HG03520 (cell line): ENCODE data around the gene NCKAP1.
"Not testable (repeated sequence)": the region's sequence is repeated elsewhere in the genome, so short reads cannot be mapped to it uniquely, and the experiment has no call there.

ENCODE experiments used
- ATAC-seq: cut with Tn5 transposase; IDR thresholded peaks from one replicate; pipeline ENCODE4 v1.9.1; 2021; ENCODE audit warnings: mild to moderate bottlenecking, moderate library complexity; ENCODE audit not compliant: unreplicated experiment

NCKAP1 gene

DNA sequence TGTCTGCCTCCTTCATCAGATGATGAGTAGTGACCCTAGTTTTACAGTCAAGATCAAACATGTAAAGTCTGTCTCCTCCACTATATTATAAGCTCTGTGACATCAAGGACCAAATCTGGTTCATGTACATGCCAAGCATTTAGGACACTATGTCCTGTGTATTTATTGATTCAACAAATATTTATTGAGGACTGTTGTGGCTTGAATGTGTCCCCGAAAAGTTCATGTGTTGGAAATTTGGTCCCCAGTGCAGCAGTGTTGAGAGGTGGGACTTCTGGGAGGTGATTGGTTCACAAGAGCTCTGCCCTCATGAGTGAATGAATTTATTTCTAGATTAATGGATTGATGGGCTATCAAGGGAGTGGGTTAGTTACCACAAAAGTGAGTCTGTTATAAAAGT is 125.2 kb downstream of the NCKAP1 start:
- ATAC-seq: no peak

DNA sequence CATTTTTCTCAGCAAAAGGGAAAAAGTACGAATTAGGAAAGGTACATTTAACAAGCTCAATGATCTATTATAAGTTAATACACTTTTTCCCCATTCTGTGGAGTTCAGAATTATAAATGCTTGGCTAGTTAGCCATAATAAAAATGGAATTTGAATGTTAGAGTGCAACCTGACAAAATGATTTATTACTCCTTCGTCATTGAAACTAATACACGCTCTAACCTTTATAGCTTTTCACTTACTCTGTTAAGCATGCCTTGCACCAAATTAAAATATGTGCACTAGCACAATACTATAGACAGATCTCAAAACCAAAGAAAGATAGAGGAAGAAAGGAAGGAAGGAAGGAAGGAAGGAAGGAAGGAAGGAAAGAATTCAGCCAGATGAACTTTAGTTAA is 125.7 kb downstream of the NCKAP1 start:
- ATAC-seq: no peak

DNA sequence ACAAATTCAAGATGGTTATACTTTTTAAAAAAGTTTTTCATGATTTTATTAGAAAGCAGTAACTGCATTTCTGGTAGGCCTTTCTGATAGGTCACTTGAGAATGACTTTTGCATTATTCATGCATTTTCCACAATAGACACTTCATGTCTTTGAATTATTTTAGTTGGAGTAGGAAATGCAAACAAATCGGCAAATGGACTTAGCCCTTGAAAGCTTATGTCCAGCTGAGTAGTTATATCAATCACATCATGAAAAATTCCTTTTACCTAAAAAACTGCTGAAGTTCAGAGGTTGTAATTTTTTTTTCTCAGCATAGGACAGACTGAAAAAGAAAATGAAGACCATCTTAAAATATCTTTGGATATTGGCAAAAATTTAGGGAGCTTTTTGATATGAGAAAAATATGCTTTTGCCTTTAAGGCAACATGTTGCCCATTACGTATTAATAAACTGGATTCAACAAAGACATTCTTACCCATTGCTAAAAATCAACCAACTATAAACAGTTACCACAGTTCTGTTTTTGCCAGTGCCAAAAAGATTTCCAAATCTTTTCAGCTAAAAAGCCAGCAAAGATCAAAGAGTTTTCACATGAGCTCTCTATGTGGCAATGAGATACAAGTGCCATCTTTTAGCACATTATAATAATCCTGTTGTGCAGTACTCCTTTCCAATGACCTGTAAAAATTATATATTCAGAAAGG is 126.3 kb downstream of the NCKAP1 start:
- no peak for ATAC-seq

DNA sequence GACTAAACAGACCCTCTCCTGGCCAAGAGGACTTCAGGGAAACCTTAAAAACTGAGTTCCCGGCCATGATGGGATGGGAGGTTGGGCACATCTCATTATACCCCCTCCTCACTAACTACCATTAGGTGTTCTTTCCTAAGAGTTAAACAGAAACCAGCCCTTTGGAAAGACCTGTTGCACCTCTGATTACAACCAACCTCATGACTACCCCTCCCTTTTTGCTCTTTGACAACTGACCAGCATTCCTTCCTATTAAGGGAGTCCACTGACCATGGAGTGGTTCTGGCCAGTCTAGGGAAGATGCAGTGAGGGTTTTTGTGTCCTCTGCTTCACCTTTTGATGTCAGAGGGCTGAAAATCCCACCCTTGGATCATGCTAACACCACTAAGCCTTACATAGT is 127.3 kb downstream of the NCKAP1 start:
- no peak for ATAC-seq

DNA sequence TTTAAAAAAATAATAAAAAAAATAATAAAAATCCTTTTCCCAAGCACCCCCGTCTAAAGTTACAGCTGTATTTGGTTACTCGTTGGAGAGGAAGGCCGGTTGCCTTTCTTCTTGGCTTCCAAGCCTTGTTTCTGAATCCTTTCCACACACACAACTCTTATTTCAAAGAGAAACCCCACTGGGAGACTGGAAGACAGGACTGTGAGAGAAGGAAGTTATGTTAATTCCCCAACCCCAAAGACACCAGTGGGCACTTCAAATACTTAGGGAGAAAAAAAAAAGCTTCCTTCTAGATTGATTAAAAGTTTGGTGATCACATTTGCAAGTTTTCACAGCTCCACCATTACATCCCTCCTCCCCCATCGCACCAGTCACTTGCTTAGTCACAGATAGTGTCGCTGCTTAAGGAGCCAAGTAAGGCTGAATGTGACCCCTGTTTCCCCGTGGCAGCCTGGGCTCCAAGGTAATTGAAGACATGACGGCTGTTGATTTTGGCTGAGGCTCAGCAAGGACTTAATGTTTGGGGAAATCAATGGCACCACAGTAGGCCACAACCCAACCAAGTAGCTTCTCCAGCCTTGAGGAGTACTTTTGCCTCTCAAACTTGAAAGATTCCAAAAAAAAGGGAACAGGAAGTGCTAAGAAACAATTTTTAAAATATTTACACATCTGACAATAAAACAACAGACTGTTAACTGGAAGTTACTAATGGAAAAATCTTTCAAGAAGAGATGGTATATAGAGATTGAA is 131.0 kb downstream of the NCKAP1 start:
- ATAC-seq: no peak

DNA sequence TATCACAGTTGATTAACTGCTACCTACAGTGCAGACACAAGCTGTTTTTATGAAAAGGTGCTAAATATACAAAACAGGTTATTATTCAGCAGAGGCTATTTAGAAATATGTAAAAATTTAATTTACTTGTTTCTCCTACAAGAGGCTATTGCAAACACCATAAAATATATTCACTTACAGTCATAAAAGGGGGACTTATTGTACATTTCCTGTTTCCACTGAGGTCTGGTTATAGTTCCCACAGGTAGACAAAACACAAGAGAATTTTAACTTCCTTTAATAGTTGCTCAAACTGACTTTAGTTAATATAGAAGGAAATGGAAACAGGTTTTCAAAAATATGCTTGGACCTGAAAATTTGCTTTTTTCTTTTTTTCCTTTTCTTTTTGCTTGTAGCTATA is 131.8 kb downstream of the NCKAP1 start:
- ATAC-seq: no peak

DNA sequence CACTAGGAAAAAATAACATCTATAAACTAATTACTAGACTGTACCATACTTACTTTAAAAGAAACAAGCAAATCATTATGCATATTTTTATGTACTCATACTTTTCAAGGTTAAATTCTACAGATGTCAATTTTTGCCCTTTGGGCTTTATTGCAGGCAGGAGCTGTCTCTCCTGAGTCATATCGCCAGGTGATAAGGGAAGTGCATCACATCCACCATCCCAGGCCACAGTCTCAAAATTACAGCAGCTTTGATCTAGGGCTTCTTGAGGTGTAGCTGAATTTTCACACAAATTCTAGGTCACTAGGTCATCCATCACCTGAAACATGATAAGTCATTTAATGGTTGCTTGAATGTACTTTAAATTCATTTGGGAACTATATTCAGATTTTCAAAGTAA is 133.4 kb downstream of the NCKAP1 start:
- ATAC-seq: no peak

DNA sequence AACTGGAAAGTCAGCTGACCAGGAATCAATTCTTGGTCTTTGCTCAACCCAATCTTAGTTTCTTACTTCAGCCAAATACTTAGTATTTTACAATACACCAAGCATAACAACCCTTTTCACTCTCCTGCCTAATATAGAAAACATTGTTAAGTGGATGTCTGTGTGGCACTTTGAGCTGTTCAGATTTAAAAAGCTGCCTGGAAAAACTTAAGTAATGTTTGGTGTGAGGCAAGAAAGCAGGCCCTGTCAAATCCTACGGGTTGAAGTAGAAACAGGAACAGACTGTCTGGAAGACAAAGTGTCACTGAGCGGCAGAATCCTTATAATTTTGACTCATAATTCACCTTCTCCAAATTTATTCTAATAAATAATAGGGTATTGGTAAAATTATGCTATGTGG is 134.7 kb downstream of the NCKAP1 start:
- ATAC-seq: no peak

DNA sequence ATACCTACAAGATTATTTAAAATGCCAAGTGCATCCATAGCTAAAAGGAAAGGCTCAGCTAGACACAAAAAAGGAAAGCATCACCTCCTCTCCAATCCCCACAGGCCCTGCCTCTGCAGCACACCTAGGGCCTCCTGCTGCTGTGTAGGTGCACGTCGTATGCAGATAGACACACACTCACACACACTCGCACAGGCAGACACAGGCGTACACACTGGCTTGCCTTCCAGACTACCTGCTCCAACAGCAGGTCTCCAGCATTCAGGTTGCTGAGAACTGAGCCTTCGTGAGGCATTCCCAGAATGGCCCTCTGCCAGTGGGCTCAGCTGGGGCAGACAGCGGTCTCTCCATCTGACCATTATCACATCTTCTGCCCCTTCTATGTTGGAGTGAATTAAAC is 136.5 kb downstream of the NCKAP1 start:
- no peak for ATAC-seq

DNA sequence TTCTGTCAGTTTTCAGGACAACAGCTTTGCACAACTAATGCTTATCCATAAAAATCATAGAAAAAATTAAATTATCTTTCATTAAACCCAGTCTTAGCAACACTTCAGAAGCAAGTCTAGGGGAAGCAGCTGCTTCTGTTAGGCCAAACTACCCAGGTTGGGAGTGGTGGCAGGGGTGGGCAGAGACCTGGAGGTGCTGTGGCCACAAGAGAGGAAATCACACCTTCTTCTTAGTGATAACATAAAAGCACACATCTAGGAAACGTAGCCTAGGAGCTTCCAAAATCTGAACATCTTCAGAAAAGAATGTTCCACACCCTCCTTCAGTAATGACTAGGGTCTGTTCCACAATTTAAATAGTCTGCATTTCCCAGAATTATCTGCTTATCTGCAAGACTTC is 139.5 kb downstream of the NCKAP1 start:
- ATAC-seq: no peak

DNA sequence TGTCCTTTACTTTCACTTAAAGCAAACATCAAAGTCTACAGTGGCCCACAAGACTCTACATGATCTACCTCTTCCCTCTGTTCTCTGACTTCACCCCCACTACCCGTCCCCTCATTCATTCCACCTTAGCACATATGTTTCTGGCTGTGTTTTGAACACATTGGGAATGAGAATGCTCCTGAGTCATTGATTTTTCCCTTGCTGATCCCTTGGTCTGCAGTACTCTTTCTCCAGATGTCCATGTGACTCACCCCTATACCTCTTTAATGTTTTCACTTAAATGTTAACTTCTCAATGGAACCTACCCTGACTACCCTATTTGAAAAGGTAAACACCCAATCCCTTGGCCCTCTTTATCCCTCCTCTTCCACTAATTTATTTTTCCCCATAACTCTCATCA is 141.1 kb downstream of the NCKAP1 start:
- no peak for ATAC-seq

DNA sequence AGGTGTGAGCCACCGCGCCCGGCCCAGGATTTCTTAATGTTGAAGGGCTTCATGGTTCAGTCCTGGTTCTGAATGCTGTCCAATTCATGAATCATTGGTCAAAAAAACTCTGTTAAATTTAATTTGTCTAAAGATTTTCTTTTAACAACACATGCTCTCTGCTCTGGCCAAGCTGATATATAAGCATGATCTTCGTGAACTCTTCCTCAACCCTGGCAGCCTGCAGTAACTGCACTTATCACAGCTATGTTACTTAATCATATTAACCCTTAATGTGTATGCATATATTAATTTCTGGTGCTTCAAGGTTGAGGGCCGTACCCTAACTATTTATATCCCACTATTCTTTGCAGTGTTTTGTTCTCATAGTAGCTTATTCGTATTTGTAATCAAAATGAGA is 142.5 kb downstream of the NCKAP1 start:
- no peak for ATAC-seq

DNA sequence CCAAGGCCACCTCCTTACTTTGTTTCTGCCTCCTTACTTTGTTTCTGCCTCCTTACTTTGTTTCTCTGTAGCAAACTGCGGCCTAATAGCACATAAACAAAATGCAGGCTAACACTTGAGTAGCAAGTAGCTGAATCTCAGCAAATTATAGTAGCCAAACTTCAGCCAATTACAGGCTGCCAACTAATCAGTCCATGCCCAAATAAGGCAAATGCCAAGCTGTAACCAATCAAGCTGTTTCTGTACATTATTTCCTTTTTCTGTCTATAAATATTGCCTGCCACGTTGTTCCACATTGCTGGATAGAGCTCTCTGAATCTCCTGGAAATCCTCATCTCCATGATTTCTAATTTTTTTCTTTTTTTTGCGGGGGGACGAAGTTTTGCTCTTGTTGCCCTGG is 143.1 kb downstream of the NCKAP1 start:
- ATAC-seq: no peak

DNA sequence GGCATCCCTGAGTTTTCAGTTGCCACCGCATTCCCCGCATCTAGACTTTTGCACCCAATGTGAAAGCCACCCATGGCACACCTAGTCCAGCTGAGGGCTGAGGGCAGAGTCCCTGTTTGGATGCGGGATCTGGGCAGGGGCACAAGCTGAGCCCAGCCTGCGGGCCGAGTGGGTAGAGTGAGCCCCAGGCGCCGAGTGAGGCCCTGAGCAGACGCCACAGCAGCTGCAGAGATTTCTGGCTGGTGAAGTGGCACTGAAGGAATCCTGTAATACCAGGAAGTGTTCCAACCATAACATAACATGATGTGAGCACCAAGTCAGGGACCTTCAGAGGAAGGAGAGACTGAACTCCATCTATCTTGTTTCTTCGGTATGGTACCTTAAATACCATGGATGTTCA is 144.1 kb downstream of the NCKAP1 start:
- no peak for ATAC-seq

DNA sequence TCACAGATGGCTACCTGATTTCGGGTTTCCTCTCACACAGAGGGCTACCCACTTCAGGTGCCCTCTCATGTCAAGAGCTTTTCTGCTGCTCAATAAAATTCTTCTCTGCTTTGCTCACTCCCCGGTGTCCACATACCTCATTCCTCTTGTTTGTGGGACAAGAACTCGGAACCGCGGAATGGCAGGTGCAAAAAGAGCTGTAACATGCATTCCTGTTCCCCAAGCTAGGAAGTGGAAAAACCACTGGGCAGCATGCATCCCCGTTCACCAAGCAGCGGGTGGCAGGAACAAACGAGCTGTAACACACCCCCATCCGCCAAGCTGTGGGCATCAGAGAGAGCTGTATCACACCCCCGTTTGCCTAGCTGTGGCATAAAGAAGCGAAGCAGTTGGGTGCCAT is 144.6 kb downstream of the NCKAP1 start:
- no peak for ATAC-seq

DNA sequence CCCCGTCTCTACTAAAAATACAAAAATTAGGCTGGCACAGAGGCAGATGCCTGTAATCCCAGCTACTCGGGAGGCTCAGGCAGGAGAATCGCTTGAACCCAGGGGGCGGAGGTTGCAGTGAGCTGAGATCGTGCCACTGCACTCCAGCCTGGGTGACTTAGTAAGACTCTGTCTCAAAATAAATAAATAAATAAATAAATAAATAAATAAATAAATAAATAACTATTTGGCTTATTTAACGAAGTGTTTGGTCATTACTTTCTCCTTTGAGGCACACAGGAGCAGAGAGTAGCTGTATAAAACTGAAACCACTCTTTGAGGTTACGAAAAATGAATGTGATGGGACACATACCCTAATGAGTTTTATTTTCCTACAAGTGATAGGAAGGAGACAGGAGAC is 145.2 kb downstream of the NCKAP1 start:
- not testable (repeated sequence) for ATAC-seq

DNA sequence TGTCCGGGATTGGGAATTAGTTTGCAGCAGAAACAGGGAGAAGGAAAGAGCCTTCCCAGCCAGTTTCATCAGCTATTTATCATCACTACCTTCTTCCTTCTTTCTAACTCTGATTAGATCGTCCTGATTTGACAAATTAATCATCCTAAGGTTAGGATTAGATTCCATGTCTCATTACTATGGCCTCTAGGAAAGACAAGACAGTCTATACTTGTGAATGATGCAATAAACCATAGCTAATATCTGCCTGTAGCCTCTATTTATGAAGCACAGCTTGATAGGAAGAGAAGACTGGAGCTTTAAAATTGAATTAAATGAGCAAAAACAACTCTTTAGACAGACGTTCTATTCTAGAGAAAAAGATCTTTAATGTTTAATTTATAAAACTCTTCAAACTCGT is 146.6 kb downstream of the NCKAP1 start:
- no peak for ATAC-seq

DNA sequence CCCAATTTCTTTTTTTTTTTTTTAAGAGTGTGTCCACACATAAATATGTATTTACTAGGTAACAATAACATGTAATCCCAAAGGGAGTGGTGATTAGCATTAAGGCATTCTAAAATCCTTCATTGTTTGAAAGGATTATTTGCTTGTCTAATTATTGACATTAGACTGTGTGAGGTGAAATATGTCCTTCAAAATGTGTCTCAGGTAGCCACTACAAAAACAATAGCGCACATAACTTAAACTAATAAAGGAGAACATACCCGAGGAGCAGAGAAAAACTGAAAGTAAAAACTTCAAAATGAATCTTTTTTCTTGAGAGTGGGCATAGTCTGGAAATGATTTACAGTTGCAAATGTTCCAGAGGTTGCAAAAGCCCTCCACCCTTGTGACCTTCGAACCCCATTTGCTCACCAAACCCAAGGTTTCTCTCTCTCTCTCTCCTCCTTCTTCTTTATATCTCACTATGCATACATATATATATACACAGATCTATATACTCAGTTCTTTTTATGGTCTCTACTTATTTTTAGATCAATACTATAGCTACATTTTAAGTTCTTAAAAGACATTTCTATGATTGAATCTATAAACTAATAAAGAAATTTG is 147.4 kb downstream of the NCKAP1 start:
- ATAC-seq: no peak

DNA sequence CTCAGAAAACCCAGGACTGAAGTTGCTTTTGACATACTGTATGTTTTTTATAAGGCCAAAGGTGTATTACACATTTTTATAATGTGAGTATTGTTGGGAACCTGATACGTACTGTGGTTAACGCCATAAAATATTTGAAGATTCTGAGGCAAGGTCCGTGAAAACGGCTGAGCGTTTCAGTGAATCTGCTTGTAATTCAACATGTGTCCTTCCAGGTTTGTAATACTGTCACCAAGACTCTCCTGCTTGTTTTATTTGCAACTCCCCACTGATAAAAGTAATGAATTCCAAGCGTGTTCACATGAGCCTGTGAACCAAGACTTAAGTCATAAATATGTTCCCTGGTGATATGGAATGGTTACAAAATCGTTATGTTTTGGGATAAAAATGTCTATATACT is 148.0 kb downstream of the NCKAP1 start:
- ATAC-seq: no peak

DNA sequence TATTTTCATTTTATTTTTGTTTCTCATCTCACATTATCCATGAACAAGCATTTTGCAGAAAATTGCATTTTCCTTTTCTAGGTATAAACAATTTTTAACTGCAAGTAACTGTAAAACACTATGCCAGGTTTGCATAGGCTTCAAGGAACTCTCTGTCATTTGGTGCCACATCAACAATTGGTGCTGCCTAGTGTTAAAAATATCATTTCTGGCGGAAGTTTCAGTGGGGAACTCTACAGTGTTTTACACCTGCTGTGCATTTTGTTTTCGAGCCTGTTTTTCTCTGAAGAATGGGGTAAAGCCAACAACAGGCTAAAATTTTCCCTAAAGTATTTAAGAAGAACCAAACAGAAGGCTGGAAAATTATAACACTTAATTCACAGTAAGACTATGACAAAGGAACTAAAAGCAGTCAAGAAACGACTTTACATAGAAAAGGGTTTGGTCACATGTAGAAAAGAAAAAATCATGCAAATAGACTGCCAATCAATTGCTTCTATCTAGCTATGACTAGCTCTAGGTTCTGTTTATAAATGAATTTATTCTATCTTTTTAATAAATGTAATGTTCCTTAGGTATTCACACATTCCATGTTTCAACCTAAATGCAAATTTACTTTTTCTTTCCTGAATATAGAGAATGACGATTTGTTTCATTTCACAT is 150.4 kb downstream of the NCKAP1 start:
- ATAC-seq: no peak

DNA sequence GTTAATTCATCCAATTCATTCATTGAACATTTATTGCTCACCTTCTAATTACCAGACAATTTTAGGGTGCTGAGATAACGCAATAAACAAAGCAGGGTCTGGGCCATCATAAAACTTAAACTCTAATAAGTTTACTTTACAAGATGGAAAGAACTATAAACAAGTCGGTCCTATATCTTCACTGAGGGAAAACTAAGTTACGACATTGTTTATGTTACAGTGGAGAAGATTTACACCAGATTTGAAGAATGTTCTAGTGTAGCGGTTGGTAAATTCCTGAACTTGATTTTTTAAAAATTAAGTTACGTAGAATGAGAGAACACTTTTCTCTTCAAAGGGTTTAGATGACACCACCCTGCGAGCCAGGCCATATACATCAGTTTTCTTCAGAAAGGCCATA is 151.2 kb downstream of the NCKAP1 start:
- ATAC-seq: no peak

DNA sequence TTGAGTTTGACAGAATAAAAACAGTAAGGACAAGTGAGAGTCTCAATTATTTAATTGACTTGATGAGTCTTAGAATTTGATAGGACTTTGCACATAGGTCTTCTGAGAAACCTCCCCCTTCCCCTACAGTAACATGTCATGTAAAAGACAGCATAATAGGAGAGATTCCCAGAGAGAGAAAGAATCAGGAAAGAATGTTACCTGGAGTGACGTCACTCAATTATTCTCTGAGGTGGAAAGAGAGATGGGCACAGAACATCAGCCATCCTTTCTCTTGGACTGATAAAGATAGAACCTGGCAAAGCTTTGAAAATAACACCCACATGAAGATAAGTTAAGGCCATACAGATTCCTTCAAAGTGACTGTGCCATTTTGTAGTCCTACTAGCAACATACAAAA is 152.5 kb downstream of the NCKAP1 start:
- no peak for ATAC-seq
